ENCODE results near the gene VAV3. TPM values are rescaled to one million over a fixed set of nuclear protein-coding genes. Genes with fewer than 3 reads are reported as not detected.

VAV3 gene
- total RNA-seq, 4 donors from 2014 or later, result 44.1 to 123 (median 111) TPM

DNA sequence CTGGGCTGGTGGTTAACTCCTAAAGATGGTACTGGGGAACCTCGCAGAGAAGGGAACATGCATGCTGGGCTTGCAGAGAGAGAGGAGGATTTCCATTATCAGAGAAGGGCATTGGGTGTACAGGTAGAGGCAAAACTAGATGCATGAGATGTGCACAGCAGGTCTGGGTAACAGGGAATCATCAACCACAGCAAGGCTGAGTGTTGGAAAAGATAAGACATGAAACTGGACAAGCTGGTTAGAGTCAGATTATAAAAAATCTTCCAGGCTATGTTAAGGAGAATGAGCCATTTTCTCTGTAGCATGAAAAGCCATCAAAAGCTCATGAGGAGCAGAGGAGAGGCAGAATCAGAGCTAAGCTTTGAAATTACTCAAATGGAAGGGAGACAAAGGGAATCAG is 147.8 kb downstream of the VAV3 start:
- no peaks in the 10 kb centered on the region for H3K4me1 ChIP-seq
- intact Hi-C loops (cut with DNase I; ENCODE audit: low total_unique reads), result no loop called here

DNA sequence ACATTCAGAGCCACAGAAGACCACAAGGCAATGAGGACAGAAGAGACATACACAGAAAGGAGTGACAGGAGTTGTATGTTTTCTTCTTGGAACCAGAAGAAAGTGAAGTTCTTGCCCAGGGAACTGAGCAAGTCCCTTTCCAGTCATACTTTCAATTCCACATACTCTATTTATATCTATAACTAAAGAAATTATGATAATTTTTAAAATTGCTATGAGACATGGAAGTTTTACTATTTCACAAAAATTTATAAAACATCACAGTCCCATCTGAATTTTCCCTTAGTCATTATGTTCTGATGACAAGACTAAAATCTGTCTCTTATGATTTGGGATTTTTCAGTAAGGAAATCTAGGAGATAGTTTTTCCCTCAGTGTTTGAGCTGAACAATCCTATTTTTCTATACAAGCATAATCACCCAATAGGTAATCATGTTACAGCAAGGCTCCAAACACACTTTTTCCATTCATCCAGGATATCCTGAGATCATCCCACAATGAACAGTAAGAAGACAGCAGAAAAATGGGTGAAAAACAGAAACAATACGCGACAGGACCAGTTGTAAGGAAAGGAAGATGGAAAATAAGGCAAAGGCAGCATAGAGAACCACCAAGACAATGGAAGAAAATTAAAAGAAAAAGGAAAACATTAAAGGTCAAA is 154.6 kb downstream of the VAV3 start:
- DNase-seq, result no peak
- H3K9me3 ChIP-seq, result no peaks in the 10 kb centered on the region
- intact Hi-C loops (cut with DNase I; ENCODE audit: low total_unique reads) (no loop called here), in situ Hi-C loops (cut with MboI; ENCODE audit: low pct_ligation_motif_present in 1 of 4, low pct_unique_long_range_greater_than_20kb in 1 of 4, low sequenced_read_pairs in 3 of 4) (no loop called here)
- no peaks in the 10 kb centered on the region for H3K27me3 ChIP-seq
- no peak overlapping the region for H3K27ac ChIP-seq
- 95 to 97% methylated on average over 2 of the region's 2 CpGs for WGBS, 2 donors (ENCODE audit: low coverage in 1 of 2)
- TF ChIP-seq, protein P1, sequence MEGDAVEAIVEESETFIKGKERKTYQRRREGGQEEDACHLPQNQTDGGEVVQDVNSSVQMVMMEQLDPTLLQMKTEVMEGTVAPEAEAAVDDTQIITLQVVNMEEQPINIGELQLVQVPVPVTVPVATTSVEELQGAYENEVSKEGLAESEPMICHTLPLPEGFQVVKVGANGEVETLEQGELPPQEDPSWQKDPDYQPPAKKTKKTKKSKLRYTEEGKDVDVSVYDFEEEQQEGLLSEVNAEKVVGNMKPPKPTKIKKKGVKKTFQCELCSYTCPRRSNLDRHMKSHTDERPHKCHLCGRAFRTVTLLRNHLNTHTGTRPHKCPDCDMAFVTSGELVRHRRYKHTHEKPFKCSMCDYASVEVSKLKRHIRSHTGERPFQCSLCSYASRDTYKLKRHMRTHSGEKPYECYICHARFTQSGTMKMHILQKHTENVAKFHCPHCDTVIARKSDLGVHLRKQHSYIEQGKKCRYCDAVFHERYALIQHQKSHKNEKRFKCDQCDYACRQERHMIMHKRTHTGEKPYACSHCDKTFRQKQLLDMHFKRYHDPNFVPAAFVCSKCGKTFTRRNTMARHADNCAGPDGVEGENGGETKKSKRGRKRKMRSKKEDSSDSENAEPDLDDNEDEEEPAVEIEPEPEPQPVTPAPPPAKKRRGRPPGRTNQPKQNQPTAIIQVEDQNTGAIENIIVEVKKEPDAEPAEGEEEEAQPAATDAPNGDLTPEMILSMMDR (IDR thresholded peaks at IDR 0.05), result no peak
- TF ChIP-seq EP300 (IDR thresholded peaks at IDR 0.05; ENCODE audit: low read depth) (no peak), POLR2AphosphoS5 (IDR thresholded peaks at IDR 0.05) (no peak), POLR2A (IDR thresholded peaks at IDR 0.05) (no peak)
- H3K4me1 ChIP-seq, result no peaks in the 10 kb centered on the region
- H3K36me3 ChIP-seq, result no peaks in the 10 kb centered on the region
- H3K4me3 ChIP-seq, result no peak overlapping the region

More for the DNA sequence above, 147.8 kb downstream of the VAV3 start:
- H3K27ac ChIP-seq, result no peak overlapping the region
- in situ Hi-C loops (cut with MboI; ENCODE audit: low pct_ligation_motif_present in 1 of 4, low pct_unique_long_range_greater_than_20kb in 1 of 4, low sequenced_read_pairs in 3 of 4), result no loop called here
- no peaks in the 10 kb centered on the region for H3K36me3 ChIP-seq
- no peaks in the 10 kb centered on the region for H3K9me3 ChIP-seq
- DNase-seq, result no peak
- TF ChIP-seq POLR2A (IDR thresholded peaks at IDR 0.05), result no peak
- TF ChIP-seq, protein P1 (IDR thresholded peaks at IDR 0.05), result no peak
- TF ChIP-seq EP300 (IDR thresholded peaks at IDR 0.05; ENCODE audit: low read depth), result no peak
- TF ChIP-seq POLR2AphosphoS5 (IDR thresholded peaks at IDR 0.05), result no peak
- H3K4me3 ChIP-seq, result no peak overlapping the region
- 57 to 93% methylated on average over 1 of the region's 1 CpG for WGBS, 2 donors (ENCODE audit: low coverage in 1 of 2)
- no peaks in the 10 kb centered on the region for H3K27me3 ChIP-seq

DNA sequence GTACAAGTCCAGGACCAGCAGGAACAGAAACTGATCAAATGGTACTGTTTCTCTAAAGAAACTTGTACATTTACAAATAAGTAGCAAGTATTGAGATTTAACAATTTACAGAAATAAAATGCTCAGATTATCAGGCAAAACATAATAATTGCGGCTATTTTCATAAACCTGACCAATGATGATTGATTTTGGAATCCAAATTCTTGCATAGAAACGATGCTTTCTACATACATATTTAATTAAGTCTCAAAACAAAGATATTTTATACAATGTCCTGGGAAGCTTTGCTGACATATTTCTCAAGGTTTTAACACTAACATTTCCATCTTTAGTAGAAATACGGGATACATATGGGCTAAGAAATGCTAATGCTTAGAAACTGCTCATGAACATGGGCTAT is 157.1 kb downstream of the VAV3 start:
- 71 to 81% methylated on average over 3 of the region's 3 CpGs for WGBS, 2 donors (ENCODE audit: low coverage in 1 of 2)
- no peaks in the 10 kb centered on the region for H3K9me3 ChIP-seq
- H3K36me3 ChIP-seq, result no peaks in the 10 kb centered on the region
- no peak for TF ChIP-seq EP300 (IDR thresholded peaks at IDR 0.05; ENCODE audit: low read depth)
- DNase-seq, result no peak
- H3K4me1 ChIP-seq, result no peaks in the 10 kb centered on the region
- in situ Hi-C loops (cut with MboI; ENCODE audit: low pct_ligation_motif_present in 1 of 4, low pct_unique_long_range_greater_than_20kb in 1 of 4, low sequenced_read_pairs in 3 of 4), result no loop called here
- no peaks in the 10 kb centered on the region for H3K27me3 ChIP-seq
- H3K4me3 ChIP-seq, result no peak overlapping the region
- intact Hi-C loops (cut with DNase I; ENCODE audit: low total_unique reads), result no loop called here
- H3K27ac ChIP-seq, result no peak overlapping the region

DNA sequence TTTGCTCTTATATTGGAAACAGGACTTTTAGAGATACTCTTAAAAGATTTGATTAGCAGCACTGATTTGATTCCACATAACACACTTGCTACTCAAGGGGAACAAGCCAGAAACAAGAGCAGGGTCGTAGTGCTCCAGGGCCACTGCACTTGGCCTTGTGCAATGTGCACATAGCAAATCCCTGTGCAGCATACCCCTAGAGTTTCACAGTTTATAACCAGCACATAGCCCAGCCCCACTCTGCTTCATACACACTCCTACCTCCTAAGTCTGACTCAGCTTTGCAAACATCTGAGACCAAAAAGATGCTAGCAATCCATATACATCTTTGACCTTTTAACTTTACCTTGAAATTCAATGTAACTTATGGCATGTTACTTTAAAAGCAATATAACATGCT is 157.6 kb downstream of the VAV3 start:
- H3K9me3 ChIP-seq, result no peaks in the 10 kb centered on the region
- no peaks in the 10 kb centered on the region for H3K4me1 ChIP-seq
- H3K36me3 ChIP-seq, result no peaks in the 10 kb centered on the region
- intact Hi-C loops (cut with DNase I; ENCODE audit: low total_unique reads) (no loop called here), in situ Hi-C loops (cut with MboI; ENCODE audit: low pct_ligation_motif_present in 1 of 4, low pct_unique_long_range_greater_than_20kb in 1 of 4, low sequenced_read_pairs in 3 of 4) (no loop called here)
- DNase-seq, result no peak
- H3K27me3 ChIP-seq, result no peaks in the 10 kb centered on the region
- TF ChIP-seq EP300 (IDR thresholded peaks at IDR 0.05; ENCODE audit: low read depth) (no peak), POLR2AphosphoS5 (IDR thresholded peaks at IDR 0.05) (no peak), POLR2A (IDR thresholded peaks at IDR 0.05) (no peak)
- TF ChIP-seq, protein P1 (IDR thresholded peaks at IDR 0.05), result no peak
- H3K4me3 ChIP-seq, result no peak overlapping the region
- WGBS, 2 donors (ENCODE audit: low coverage in 1 of 2), result 60 to 80% methylated on average over 1 of the region's 1 CpG
- no peak overlapping the region for H3K27ac ChIP-seq

DNA sequence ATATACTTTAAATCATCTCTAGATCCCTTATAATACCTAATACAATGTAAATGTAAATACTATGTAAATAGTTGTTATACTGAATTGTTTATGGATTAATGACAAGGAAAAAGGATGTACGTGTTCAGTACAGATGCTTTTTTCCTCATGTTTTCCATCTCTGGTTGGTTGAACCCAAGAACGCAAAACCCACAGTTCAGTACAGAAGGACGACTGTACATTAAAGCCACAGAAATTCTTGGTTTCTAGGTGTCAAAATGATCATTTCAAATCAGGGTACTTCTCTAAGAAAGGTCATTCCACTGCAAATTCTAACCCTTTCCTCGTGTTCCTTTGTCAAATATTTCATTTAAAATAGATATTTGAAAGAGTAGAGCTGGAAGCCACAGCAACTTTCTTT is 158.1 kb downstream of the VAV3 start:
- TF ChIP-seq, protein P1 (IDR thresholded peaks at IDR 0.05), result no peak
- TF ChIP-seq POLR2AphosphoS5 (IDR thresholded peaks at IDR 0.05) (no peak), POLR2A (IDR thresholded peaks at IDR 0.05) (no peak), EP300 (IDR thresholded peaks at IDR 0.05; ENCODE audit: low read depth) (no peak)
- Histone ChIP-seq H3K4me3 (no peak overlapping the region), H3K27ac (no peak overlapping the region), H3K4me1 (no peaks in the 10 kb centered on the region), H3K27me3 (no peaks in the 10 kb centered on the region), H3K9me3 (no peaks in the 10 kb centered on the region), H3K36me3 (no peaks in the 10 kb centered on the region)
- intact Hi-C loops (cut with DNase I; ENCODE audit: low total_unique reads), result no loop called here
- no peak for DNase-seq
- WGBS, 2 donors (ENCODE audit: low coverage in 1 of 2), result 79 to 86% methylated on average over 4 of the region's 4 CpGs
- in situ Hi-C loops (cut with MboI; ENCODE audit: low pct_ligation_motif_present in 1 of 4, low pct_unique_long_range_greater_than_20kb in 1 of 4, low sequenced_read_pairs in 3 of 4), result no loop called here

Data from transverse colon (tissue), 4 donors.